ENCODE results near the gene PLEKHB2. TPM values are rescaled to one million over a fixed set of nuclear protein-coding genes. Genes with fewer than 3 reads are reported as not detected.

PLEKHB2 gene
- total and polyA plus RNA-seq, 3 donors from 2014 or later: 86.5 to 126 (median 109) TPM

DNA sequence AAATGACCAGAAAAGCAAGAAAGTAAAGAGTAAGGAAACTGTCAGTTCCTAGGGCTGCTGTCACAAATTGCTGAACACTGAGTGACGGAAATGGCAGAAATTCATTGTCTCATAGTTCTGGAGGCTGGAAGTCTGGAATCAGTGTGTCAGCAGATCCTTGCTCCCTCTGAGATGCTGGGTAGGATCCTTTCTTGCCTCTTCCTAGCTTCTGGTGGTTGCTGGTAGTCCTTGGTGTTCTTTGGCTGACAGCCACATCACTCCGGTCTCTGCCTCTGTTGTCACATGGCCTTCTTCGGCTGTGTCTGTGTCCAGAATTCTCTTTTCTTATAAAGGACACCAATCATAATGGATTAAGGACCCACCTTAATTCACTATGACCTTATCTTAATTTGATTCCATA is 21.9 kb downstream of the PLEKHB2 start:
- H3K36me3 ChIP-seq (ENCODE audit: low read depth, missing control alignments): no peaks in the 10 kb centered on the region
- peak; percentile 62 for DNase-seq
- H3K27ac ChIP-seq: peak overlapping the region in 1 of 2 donors; percentile 14
- WGBS, 2 donors: 65 to 93% methylated on average over 3 of the region's 3 CpGs
- no peaks in the 10 kb centered on the region for H3K27me3 ChIP-seq
- H3K4me1 ChIP-seq: peaks cover 8% of the 10 kb centered on the region
- no peaks in the 10 kb centered on the region for H3K9me3 ChIP-seq
- intact Hi-C loops (cut with DNase I; ENCODE audit: low total_unique reads): no loop called here
- H3K4me3 ChIP-seq: no peak overlapping the region
- TF ChIP-seq POLR2A (IDR thresholded peaks at IDR 0.05): no peak

DNA sequence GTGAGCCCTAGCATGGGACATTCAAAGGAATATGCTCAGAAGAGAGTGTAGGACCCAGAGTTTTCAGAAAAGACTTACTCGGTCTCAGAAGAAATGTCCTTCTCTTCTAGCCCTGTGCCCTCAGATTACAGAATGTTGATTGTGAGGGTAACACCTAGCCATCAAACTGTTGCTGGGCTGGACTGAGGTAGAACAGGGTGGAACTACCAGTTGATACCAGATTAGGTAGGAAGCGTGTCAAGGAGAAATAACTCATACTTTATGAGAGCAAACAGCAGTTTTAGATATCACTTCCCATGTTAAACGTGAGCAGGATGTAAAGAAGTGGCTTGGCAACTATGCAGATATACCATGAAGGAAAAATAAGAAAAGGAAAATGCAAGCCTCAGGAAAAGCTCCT is 22.8 kb downstream of the PLEKHB2 start:
- H3K36me3 ChIP-seq (ENCODE audit: low read depth, missing control alignments): no peaks in the 10 kb centered on the region
- no peak overlapping the region for H3K4me3 ChIP-seq
- intact Hi-C loops (cut with DNase I; ENCODE audit: low total_unique reads): no loop called here
- DNase-seq: no peak
- no peak for TF ChIP-seq POLR2A (IDR thresholded peaks at IDR 0.05)
- TF ChIP-seq, protein P1, sequence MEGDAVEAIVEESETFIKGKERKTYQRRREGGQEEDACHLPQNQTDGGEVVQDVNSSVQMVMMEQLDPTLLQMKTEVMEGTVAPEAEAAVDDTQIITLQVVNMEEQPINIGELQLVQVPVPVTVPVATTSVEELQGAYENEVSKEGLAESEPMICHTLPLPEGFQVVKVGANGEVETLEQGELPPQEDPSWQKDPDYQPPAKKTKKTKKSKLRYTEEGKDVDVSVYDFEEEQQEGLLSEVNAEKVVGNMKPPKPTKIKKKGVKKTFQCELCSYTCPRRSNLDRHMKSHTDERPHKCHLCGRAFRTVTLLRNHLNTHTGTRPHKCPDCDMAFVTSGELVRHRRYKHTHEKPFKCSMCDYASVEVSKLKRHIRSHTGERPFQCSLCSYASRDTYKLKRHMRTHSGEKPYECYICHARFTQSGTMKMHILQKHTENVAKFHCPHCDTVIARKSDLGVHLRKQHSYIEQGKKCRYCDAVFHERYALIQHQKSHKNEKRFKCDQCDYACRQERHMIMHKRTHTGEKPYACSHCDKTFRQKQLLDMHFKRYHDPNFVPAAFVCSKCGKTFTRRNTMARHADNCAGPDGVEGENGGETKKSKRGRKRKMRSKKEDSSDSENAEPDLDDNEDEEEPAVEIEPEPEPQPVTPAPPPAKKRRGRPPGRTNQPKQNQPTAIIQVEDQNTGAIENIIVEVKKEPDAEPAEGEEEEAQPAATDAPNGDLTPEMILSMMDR (IDR thresholded peaks at IDR 0.05): no peak
- H3K27ac ChIP-seq: no peak overlapping the region
- H3K4me1 ChIP-seq: peaks cover 8% of the 10 kb centered on the region
- H3K27me3 ChIP-seq: no peaks in the 10 kb centered on the region
- H3K9me3 ChIP-seq: no peaks in the 10 kb centered on the region
- 83 to 87% methylated on average over 3 of the region's 3 CpGs for WGBS, 2 donors

DNA sequence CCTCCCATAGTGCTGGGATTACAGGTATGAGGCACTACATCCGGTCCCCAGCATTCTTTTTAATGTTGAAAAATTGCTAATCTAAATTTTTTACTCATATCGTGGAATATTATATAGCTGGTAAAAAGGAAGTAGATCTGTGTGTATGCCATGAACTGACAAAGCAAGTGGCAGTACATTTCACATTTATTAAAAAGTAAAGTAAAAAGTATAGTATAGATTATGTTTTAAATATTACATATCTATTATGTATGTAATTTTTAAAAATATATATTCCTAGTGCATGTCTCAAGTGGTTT is 25.1 kb downstream of the PLEKHB2 start:
- Histone ChIP-seq H3K27me3 (no peaks in the 10 kb centered on the region), H3K36me3 (ENCODE audit: low read depth, missing control alignments) (no peaks in the 10 kb centered on the region), H3K4me1 (peaks cover 8% of the 10 kb centered on the region), H3K9me3 (no peaks in the 10 kb centered on the region), H3K4me3 (no peak overlapping the region), H3K27ac (no peak overlapping the region)
- intact Hi-C loops (cut with DNase I; ENCODE audit: low total_unique reads): no loop called here
- WGBS, 2 donors: 93 to 100% methylated on average over 2 of the region's 2 CpGs
- no peak for DNase-seq
- TF ChIP-seq, protein P1 (IDR thresholded peaks at IDR 0.05): no peak
- TF ChIP-seq POLR2A (IDR thresholded peaks at IDR 0.05): no peak

DNA sequence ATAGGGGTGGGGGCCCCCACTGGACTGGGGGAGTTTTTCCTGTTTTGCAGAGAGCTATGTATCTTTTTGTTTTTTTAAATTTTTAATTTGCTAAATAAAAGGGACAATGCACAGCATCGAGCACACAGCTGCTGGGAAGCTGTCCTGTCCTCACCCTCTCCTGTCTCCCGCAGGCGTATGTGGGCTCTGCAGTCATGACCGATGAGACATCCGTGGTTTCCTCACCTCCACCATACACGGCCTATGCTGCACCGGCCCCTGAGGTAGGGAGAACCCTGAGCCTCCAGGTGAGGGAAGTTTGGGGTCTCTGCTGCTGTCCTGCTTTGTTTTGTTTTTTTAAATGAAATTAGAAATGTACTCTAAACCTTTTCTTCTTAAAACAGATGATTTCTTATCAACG is 27.6 kb downstream of the PLEKHB2 start:
- H3K36me3 ChIP-seq (ENCODE audit: low read depth, missing control alignments): no peaks in the 10 kb centered on the region

DNA sequence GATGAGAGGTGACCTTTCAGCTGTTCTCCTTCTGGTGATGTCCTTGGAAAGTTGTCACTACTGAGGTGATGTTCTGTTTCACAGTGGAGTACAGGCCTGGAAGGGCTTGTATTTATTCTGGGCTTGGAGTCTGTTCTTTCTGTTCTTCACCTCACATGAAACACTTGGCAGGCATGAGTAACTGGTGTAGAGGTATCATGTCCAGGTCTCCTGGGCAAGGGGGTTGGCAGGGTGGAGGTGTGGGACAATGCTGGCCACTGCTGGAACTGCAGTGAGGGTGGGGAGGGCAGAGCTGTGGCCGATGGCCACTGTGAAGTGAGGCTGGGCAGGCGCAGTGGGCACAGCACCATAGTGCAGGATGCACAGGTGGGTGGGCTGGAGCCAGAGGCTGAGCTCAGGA is 35.4 kb downstream of the PLEKHB2 start:
- H3K36me3 ChIP-seq (ENCODE audit: low read depth, missing control alignments): no peaks in the 10 kb centered on the region

More for the DNA sequence above, 27.6 kb downstream of the PLEKHB2 start:
- Histone ChIP-seq H3K27ac (no peak overlapping the region), H3K27me3 (no peaks in the 10 kb centered on the region), H3K4me1 (no peaks in the 10 kb centered on the region), H3K4me3 (no peak overlapping the region), H3K9me3 (no peaks in the 10 kb centered on the region)
- TF ChIP-seq, protein P1 (IDR thresholded peaks at IDR 0.05): no peak
- TF ChIP-seq POLR2A (IDR thresholded peaks at IDR 0.05): no peak
- WGBS, 2 donors: 90 to 94% methylated on average over 8 of the region's 8 CpGs
- no peak for DNase-seq
- intact Hi-C loops (cut with DNase I; ENCODE audit: low total_unique reads): no loop called here

More for the DNA sequence above, 35.4 kb downstream of the PLEKHB2 start:
- Histone ChIP-seq H3K27me3 (no peaks in the 10 kb centered on the region), H3K27ac (no peak overlapping the region), H3K4me3 (no peak overlapping the region), H3K4me1 (no peaks in the 10 kb centered on the region), H3K9me3 (no peaks in the 10 kb centered on the region)
- intact Hi-C loops (cut with DNase I; ENCODE audit: low total_unique reads): no loop called here
- no peak for TF ChIP-seq POLR2A (IDR thresholded peaks at IDR 0.05)
- TF ChIP-seq, protein P1 (IDR thresholded peaks at IDR 0.05): no peak
- no peak for DNase-seq
- 87 to 95% methylated on average over 2 of the region's 2 CpGs for WGBS, 2 donors

All from testis (tissue), 3 donors.